ENCODE data around the gene TRIM24. TPM values are rescaled to one million over a fixed set of nuclear protein-coding genes. Genes with fewer than 3 reads are reported as not detected.
A peak's percentile ranks its signal among the peaks of the same experiment; 100 is the strongest.

TRIM24 gene
- total RNA-seq, 1 experiment from 2014 or later = 12.3 TPM

DNA sequence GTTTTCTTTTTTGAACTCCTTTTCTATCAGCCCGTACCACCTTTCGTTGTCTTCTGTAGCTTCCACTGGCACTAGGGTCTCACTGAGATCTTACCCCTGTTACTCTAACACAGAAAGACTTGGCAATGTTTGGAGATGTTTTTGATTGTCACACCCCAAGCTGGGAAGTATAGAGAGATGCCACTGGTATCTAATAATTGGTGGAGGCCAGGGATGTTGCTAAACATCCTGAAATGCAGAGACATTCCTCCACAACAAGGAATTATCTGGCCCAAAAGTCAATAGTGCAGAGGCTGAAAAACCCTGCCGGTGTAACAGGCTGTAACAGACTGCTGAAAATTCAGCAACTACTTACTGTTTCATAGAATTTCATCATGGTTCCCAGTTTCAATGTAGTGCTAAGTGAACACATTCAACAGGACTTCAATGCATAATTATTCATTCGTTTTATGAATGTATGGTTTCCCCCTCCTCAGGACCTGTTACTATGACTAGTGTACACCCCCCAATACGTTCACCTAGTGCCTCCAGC lies 115.9 kb downstream of the TRIM24 start:
- DNase-seq (ENCODE audit: low read depth) = no peak

DNA sequence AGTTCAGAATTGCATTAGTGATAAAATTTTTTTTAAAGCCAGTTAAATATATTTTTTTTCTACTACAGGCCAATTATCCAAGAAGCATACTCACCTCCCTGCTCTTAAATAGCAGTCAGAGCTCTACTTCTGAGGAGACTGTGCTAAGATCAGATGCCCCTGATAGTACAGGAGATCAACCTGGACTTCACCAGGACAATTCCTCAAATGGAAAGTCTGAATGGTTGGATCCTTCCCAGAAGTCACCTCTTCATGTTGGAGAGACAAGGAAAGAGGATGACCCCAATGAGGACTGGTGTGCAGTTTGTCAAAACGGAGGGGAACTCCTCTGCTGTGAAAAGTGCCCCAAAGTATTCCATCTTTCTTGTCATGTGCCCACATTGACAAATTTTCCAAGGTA lies 119.1 kb downstream of the TRIM24 start:
- no peak for DNase-seq (ENCODE audit: low read depth)

DNA sequence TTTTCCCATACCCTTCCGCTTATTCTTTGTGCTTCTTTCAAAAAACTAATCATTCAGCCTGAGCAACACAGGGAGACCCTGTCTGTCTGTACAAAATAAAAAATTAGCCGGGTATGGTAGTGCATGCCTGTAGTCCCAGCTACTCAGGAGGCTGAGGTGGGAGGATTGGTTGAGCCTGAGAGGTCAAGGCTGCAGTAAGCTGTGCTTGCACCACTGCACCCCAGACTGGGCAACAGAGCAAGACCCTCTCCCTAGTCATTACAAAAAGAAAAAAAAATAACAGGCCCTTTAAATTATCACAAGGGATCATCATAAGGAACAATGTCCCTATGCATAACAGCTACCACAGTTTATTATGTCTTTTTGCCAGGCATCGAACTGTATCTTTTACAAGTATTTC lies 119.6 kb downstream of the TRIM24 start:
- DNase-seq (ENCODE audit: low read depth) = no peak

DNA sequence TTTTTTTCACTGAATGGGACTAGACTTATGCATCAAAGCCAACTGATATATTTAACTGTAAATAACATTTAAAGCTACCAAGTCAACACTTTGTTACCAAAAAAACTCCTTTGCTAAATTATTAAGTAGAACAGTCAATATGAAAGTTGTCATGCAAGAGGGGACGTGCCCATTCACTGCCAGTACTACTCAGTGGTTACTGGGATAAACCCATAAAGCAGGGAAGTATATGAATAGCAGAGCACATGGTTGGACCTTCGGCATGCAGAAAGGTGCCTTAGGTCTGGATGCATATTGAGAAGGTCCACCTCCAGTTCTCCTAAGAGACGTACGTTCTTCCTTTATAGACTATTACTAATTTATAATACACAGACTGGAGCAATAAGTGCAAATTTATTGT lies 121.0 kb downstream of the TRIM24 start:
- DNase-seq (ENCODE audit: low read depth) = no peak

DNA sequence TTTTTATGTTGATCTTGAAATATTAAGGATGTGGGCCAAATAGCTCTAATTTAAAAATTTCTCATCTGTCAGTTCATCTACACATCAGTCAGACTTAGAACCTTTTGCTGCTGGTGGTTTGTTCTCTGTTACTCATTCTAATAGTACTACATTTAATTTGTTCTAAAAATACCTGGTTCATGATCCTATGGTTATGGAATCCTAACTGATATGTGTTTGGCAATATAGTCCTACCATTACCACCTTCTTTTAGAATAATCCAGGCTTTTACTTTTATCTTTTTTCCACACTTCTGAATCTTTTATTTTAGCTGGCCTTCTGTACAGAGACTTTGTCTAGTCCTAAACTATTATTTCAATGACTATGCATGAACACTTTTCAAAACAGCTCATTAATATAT lies 124.2 kb downstream of the TRIM24 start:
- DNase-seq (ENCODE audit: low read depth) = no peak

DNA sequence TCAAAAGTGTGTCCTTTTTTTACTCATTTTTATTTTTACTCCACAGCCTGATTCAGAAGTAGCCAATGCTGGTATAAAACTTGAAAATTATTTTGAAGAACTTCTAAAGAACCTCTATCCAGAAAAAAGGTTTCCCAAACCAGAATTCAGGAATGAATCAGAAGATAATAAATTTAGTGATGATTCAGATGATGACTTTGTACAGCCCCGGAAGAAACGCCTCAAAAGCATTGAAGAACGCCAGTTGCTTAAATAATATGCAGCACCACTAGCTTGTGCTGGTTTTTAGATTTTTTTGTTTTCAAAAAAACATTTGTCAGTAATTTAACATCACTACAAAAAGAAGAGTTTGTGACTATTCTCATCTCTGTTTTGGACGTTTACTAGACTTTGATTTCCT lies 124.6 kb downstream of the TRIM24 start:
- DNase-seq (ENCODE audit: low read depth) = no peak

DNA sequence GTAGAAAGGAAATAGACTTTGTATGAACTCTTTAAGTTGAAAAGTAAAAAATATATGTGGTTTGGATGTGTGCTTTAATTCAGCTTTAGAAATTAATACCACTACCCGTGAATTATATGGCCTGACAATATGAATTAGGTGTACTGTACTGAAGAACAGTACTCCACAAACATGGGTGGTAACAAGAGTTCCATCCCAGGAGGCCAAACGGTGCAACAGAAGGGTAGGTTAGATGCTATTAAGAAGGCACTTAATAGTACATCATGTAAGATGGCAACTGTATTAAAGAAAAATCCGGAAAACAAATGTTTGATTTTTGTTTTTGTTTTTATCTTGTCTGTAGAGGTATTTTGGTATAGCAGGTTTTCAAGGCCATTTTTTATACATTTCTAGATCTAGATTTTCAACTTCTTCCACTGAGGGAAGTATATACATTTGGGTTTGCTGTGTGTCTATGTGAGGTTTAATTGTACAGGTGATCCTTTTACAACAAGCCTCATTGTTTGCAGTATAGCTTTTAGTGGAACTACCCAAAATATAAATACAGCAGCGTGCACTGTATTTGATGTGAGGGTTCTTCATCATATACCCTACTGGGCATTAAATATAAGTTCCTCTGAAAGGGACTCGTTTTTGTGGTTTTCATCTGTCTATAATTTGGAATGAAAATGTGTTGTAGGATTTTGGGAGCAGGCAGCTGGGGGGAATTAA lies 125.4 kb downstream of the TRIM24 start:
- no peak for DNase-seq (ENCODE audit: low read depth)

DNA sequence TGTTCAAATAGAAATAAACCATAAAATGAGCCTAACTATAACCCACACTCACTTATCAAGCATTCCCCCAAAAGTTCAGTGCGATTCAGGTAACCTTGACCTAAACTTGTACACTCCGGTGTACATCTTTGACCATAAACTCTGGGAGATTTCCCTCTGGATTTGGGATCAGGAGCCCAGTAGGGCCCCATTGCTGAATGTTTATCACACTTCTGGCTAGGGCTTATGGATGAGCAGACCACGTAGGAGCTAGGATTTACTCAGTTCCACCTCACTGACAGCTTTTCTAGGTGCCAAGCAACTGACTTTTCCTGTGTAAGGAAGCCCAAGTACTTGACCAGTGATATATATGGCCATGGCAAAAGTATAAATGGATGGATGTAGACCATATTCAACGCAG lies 127.4 kb downstream of the TRIM24 start:
- no peak for DNase-seq (ENCODE audit: low read depth)

DNA sequence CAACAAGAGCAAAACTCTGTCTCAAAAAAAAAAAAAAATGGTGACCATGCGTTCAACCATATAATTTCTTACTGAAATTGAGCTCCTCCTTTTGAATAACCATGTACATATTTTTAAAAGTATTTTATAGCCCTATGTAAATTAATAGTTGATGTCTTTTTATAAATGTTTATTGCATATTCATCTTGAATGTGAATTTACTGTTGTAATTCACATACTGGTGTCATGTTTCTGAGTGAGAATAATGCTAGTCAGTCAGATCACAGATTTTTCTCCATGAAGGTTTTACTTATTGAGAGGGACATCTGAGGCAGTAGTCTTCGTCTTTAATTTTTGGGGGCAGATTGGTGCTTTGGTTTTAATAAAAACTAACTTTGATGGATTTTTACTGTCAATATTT lies 128.9 kb downstream of the TRIM24 start:
- DNase-seq (ENCODE audit: low read depth) = no peak

DNA sequence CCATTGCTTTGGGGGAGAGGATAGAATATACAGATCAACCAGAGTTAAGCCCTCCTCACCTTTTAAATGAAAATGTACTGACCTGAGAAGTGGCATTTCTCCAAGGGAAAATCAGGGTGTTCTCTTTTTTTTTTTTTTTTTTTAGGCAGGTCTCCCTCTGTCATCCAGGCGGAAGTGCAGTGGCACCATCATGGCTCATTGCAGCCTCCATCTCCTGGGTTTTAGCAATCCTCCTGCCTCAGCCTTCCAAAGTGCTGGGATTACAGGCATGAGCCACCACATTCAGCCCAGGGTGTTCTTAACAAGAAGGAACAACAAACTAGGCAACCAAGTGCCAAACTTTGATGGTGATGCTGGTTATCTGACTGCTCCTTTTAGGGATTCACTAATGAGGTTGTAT lies 130.1 kb downstream of the TRIM24 start:
- DNase-seq (ENCODE audit: low read depth) = no peak

DNA sequence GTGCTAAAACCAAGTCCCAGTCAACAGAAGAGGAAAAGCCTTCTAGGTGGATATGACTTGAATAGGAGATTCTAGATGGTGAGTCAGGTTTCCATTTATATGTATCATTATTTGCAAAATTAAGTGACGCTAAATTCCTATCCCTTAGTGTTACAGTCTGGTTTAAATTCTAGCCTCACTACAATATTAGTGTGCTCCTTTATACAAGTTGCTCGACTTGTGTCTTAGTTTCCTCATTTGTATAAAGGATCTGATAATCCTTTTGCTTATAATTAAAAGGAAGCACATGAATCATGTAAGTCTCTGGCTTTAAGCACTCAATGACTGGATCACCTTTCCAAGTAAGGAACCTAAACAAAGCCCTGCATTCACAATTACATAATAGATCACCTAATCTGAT lies 135.4 kb downstream of the TRIM24 start:
- DNase-seq (ENCODE audit: low read depth) = no peak

DNA sequence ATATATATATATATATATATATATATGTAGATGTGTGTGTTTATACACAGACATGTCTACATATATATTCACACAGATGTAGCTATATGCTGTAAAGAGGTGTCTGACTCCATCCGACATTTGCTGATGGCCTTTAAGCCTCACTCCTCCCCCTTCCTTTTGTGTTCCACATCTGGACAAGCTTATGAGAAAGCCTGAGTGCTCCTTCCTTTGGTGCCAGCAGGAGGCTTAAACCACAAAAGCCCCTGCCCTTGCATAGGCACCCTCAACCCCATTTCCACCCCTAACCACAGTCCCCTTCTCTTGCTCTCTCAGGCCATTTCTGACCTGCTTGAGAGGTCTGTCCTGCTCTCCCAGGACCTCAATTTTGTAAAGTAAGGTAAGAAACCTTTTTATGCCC lies 142.4 kb downstream of the TRIM24 start:
- no peak for DNase-seq (ENCODE audit: low read depth)

DNA sequence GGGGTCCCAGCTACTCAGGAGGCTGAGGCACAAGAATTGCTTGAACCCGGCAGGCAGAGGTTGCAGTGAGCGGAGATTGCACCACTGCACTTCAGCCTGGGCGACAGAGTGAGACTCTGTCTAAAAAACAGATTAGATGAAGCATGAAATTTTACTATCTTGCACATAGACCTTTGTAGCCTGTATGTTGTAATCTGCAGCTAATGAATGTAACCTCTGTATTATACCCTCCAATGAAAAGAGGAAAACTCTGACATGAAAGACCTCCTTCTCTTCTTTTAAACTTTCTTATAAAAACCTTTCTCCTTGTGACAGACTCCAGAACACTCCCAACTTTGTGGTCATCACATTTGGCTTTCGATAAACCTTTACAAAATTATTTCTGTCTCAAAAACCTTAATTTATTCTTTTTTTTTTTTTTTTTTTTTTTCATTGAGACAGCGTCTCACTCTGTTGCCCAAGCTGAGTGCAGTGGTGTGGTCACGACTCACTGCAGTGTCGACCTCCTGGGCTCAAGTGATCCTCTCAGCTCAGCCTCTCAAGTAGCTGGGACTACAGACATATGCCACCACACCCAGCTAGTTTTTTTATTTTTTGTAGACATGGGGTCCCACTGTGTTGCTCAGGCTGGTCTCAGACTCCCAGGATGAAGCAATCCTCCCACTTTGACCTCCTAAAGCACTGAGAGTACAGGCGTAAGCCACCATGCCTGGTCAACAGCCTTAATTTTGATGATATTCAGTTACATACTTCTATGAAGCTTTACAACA lies 143.7 kb downstream of the TRIM24 start:
- peak; percentile 9 for DNase-seq (ENCODE audit: low read depth)

DNA sequence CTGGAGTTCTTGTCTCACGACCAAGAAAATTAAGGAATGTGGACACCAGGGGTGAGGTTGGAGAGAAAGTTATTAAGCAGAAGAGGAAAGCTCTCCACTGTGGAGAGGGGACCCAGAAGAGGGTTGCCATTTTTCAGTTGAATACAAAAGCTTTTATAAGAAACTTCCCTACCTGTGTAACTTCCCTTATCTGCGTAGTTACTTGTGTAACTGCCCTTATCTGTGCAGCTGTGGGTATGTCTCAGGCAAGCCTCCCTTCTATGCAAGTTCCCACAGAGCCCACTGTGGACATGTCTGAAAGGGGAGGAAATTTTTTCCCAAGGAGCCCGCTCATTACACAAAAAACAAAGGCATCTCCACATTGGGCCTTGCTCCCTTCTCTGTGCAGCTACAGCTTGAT lies 146.2 kb downstream of the TRIM24 start:
- no peak for DNase-seq (ENCODE audit: low read depth)

DNA sequence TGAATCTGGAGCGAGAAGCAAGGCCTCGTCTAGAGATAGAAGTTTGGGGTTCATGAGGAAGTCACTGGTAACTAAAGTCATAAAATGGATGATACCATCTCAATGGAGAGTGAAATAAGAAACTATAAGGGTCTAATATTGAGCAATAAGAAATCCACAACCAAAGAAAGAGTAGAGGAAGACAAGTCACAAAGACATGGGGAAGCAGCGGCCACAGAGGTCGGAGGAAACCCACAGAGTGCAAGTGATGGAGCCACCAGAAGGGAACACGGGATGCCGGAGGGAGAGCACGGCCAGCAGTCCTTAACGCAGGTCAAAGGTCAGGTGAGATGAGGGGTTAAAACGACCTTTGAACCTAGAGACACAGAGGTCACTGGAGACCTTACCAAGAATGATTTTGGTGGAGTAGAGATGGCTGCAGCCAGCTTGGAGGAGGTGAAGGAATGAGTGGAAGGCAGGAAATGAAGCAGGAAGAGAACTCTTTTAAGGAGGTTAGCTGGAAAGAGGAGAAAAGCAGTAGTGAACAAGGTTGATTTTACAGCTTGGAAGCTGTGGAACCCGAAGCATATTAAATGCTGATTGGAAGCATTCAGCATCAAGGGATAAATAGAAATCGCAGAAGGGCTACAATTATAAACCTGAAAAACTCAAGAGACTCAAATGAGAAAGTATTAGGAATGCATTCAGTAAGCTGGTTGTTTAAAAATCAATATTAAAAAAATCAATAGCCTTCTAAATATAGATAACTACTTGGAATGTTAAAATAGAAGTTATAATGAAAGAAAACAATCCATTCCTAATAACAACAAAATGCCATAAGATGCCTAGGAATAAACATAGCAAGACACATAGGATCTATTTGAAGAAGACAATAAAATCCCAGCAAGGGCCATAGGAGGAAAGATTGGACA lies 147.4 kb downstream of the TRIM24 start:
- DNase-seq (ENCODE audit: low read depth) = no peak

DNA sequence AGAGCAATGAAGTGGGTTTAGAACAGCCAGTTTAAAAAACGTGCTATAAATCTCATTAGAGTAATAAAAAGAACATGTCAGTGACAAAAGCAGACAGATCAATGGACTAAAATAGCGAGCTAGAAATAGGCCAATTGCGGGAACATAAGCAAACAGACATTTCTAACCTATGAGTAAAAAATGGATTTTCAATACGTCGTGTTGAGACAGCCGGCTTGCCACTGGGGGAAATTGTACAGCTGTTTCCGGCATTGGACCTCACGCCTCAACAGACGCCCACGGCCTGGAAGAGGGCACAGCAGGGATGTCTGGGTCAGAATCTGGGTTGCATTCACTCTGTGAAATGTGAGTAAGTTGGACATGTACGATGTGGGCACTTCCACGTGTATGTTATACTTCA lies 148.2 kb downstream of the TRIM24 start:
- peak; percentile 31 for DNase-seq (ENCODE audit: low read depth)

DNA sequence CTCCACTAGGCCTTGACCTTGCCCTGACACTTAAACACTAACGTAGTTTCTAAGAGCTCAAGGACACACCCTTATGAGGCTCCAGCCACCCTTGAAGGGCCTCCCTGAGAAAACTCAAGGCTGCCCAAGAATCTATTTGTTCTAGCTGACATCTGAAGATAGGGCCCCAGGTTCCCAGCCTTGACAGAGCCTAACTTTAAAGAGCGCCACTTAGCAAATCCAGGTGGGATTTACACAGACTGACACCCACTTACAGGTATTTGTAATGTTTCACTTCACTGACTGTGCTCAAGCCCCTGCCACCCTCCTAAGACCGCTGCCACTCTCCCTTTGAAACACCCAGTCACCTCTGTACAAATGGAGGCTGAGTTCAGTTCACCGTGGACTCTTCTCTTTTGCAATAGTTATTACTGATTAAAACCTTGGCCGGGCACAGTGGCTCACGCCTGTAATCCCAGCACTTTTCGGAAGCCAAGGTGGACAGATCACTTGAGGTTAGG lies 150.7 kb downstream of the TRIM24 start:
- DNase-seq (ENCODE audit: low read depth) = no peak

DNA sequence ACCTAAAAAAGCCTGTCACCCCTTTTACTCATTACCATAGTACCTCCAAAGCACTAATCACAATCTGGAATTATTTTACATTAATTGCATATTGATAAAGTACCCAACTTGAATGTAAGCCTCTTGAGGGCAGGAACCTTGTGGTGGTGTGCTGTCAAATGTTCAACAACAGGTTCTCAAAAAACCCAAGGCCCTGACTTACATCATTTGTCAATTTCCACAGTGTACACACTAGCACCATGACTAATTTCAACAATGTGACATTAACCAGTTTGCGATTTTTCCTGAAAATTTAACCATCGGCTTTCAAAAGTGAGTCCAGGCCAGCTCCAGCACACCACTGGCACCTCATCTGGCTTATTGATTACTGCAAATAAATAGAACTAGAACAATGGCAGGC lies 153.6 kb downstream of the TRIM24 start:
- no peak for DNase-seq (ENCODE audit: low read depth)

DNA sequence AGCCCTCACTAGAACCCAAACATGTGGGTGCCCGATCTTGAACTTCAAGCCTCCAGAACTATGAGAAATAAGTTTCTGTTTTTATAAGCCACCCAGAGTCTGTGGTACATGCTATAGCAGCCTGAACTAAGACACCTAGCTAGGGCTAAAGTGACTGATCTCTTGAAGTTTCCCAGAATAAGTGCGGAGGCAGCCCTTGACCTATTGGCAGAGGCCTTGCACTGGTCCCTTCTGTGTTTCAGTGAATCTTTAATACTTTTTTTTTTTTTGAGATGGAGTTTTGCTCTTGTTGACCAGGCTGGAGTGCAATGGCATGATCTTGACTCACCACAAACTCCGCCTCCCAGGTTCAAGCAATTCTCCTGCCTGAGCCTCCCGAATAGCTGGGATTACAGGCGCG lies 156.0 kb downstream of the TRIM24 start:
- DNase-seq (ENCODE audit: low read depth) = no peak

DNA sequence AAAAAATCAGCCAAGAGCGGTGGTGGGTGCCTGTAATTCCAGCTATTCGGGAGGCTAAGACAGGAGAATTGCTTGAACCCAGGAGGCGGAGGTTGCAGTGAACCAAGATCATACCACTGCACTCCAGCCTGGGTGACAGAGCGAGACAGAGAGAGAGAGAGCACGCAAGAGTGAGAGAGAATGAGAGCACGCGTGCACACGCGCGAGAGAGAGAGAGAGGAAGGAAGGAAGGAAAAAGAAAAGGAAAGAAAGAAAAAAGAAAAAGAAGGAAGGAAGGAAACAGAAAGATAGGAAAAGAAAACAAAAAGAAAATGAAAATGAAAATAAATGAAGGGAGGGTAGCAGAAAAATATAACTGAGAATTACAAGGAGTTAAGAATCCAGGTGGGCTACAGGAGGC lies 158.4 kb downstream of the TRIM24 start:
- DNase-seq (ENCODE audit: low read depth) = no peak

DNA sequence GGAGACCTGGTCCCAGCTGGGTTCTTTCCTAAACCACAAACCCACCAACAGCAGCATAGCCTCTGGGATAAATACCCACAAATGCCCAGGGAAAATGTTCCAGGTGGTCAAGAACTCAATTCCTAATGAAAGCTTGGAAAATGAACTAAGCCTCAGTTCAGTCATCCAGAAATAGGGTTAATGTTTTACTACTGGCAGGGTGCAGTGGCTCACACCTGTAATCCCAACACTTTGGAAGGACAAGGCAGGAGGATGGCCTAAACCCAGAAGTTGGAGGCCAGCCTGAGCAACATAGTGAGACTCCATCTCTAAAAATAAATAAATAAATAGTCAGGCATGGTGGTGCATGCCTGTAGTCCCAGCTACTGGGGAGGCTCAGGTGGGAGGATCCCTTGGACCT lies 158.9 kb downstream of the TRIM24 start:
- DNase-seq (ENCODE audit: low read depth) = no peak

DNA sequence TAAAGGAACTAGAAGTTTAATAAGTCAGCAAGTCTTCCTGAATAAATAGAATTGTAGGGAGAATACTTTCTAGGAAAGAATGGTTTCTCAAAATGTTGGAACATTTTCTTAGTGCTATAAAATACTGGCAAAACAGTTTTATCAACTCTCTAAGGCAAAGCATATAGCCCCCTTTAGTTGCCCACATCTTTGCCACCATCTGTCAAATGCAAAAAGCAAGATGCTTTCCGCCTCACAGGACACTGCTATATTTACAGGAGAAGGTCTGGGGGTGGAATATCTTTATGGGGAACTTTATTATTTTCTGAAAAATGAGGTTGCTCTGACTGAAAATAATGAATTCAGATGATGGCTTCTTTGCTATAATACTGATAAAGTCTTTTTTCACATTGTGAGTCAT lies 162.8 kb downstream of the TRIM24 start:
- DNase-seq (ENCODE audit: low read depth) = no peak
